ENCODE measurements around the gene PSME1. TPM values are rescaled to one million over a fixed set of nuclear protein-coding genes. Genes with fewer than 3 reads are reported as not detected.
A peak's percentile ranks its signal among the peaks of the same experiment; 100 is the strongest.

PSME1 gene
- total and polyA plus RNA-seq, 2 of the 13 experiments (the other 11 are each of a cell fraction or from before 2014, with no cell fraction given) = 159 to 608 TPM

DNA sequence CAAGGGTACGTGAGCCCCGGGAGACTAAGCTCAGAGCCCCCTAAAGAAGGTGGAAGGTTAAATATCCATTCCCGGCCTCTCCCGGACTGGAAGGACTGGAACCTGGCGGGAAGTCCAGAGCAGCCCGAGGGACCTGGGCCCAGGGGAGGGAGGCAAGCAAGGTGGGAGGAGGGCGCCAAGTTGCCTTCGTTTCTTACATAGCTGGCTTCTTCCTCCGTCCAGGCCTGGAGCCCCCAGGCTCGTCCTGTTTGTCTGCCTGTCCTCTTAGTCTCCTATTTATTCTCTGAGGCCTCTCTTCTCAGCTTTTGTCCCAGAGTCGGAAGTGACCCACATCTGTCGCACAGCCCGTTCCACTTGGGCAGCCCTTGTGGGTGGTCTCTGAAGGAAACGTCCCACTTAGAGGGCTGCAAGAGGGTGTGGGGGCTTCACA is 41.1 kb upstream of the PSME1 start:
- H3K9ac ChIP-seq (ENCODE audit: insufficient read depth, low read depth, low read length) = peak overlapping the region; percentile 99
- no peak overlapping the region for H2AFZ ChIP-seq (ENCODE audit: low read length)
- intact Hi-C loops (cut with micrococcal nuclease; ENCODE audit: unreplicated experiment) = loop anchor here (1.0 to 5.0 kb wide), 7 partner anchors 13 to 483 kb away; partner anchors contain the start of genes DCAF11, EMC9, IRF9 and NRL
- peaks cover 26 to 30% of the 10 kb centered on the region in 2 experiments for H3K36me3 ChIP-seq (replicated peaks in 1 of 2; ENCODE audit: control insufficient read depth in 1 of 2, insufficient read depth in 2 of 2, low read length in 2 of 2)
- ChIA-PET POLR2A (interaction anchor here (0.5 to 14.4 kb wide), 54 partner anchors 8 to 1112 kb away, joined by 3 to 627 read pairs (median 8); partner anchors contain the start of genes ACIN1, AJUBA, C14orf119 and CARMIL3), CTCF (ENCODE audit: low intra/inter-chr PET ratio, low total read pairs) (interaction anchor here (2.7 to 3.3 kb wide), 2 partner anchors 14 to 36 kb away, joined by 10 to 15 read pairs; no protein-coding TSS in a partner anchor)
- in situ Hi-C loops (cut with HindIII; ENCODE audit: extremely low pct_ligation_motif_present, low pct_unique_long_range_greater_than_20kb) = loop anchor here (5.0 kb wide), 2 partner anchors 38 to 83 kb away; no protein-coding TSS in a partner anchor
- peaks cover 28% of the 10 kb centered on the region for H3K79me2 ChIP-seq (ENCODE audit: insufficient read depth, low read length)
- H3K27ac ChIP-seq (ENCODE audit: extremely low read length, insufficient read depth, low read length) = peak overlapping the region; percentile 87
- H3K27me3 ChIP-seq (ENCODE audit: control insufficient read depth in 1 of 2, insufficient read depth in 2 of 2, low read length in 2 of 2) = peaks cover 0 to 6% of the 10 kb centered on the region in 2 experiments; a peak in 1 of 5 replicates
- H3K4me2 ChIP-seq (ENCODE audit: low read depth, low read length) = peak overlapping the region; percentile 99
- TSS peak; percentile 82 for BruUV-seq (replicated peaks)
- ATAC-seq = peak; percentile 0
- H3K9me3 ChIP-seq (ENCODE audit: low read length) = no peaks in the 10 kb centered on the region
- 0 out of 2 replicates have a peak, but pooled peaks cover 4% of the 10 kb centered on the region for H4K20me1 ChIP-seq (ENCODE audit: insufficient read depth, low read length)
- no peak for FAIRE-seq
- no peak for DNase-seq (ENCODE audit: low spot score)
- WGBS (ENCODE audit: low lambda C conversion rate) = 3% methylated on average over 14 of the region's 14 CpGs
- peak overlapping the region; percentile 86 to 98 (median 97) for H3K4me3 ChIP-seq (replicated peaks in 1 of 3; ENCODE audit: insufficient read depth in 1 of 3, low read depth in 2 of 3, low read length in 3 of 3)
- H3K4me1 ChIP-seq (ENCODE audit: insufficient read depth, low read length) = peaks cover 62% of the 10 kb centered on the region
- TF ChIP-seq, protein P1, sequence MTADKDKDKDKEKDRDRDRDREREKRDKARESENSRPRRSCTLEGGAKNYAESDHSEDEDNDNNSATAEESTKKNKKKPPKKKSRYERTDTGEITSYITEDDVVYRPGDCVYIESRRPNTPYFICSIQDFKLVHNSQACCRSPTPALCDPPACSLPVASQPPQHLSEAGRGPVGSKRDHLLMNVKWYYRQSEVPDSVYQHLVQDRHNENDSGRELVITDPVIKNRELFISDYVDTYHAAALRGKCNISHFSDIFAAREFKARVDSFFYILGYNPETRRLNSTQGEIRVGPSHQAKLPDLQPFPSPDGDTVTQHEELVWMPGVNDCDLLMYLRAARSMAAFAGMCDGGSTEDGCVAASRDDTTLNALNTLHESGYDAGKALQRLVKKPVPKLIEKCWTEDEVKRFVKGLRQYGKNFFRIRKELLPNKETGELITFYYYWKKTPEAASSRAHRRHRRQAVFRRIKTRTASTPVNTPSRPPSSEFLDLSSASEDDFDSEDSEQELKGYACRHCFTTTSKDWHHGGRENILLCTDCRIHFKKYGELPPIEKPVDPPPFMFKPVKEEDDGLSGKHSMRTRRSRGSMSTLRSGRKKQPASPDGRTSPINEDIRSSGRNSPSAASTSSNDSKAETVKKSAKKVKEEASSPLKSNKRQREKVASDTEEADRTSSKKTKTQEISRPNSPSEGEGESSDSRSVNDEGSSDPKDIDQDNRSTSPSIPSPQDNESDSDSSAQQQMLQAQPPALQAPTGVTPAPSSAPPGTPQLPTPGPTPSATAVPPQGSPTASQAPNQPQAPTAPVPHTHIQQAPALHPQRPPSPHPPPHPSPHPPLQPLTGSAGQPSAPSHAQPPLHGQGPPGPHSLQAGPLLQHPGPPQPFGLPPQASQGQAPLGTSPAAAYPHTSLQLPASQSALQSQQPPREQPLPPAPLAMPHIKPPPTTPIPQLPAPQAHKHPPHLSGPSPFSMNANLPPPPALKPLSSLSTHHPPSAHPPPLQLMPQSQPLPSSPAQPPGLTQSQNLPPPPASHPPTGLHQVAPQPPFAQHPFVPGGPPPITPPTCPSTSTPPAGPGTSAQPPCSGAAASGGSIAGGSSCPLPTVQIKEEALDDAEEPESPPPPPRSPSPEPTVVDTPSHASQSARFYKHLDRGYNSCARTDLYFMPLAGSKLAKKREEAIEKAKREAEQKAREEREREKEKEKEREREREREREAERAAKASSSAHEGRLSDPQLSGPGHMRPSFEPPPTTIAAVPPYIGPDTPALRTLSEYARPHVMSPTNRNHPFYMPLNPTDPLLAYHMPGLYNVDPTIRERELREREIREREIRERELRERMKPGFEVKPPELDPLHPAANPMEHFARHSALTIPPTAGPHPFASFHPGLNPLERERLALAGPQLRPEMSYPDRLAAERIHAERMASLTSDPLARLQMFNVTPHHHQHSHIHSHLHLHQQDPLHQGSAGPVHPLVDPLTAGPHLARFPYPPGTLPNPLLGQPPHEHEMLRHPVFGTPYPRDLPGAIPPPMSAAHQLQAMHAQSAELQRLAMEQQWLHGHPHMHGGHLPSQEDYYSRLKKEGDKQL (CRISPR knock-in tag; IDR thresholded peaks at IDR 0.05; ENCODE audit: low read depth) = no peak
- TF ChIP-seq MXD4 (CRISPR knock-in tag; IDR thresholded peaks at IDR 0.05) (no peak; the same call in 1 of the 2 replicates), MEIS2 (CRISPR knock-in tag; IDR thresholded peaks at IDR 0.05) (no peak), GABPA (IDR thresholded peaks at IDR 0.05; ENCODE audit: low read depth, low read length) (no peak), GABPA (CRISPR knock-in tag; IDR thresholded peaks at IDR 0.05; ENCODE audit: low read depth) (no peak), PAWR (CRISPR knock-in tag; IDR thresholded peaks at IDR 0.05; ENCODE audit: borderline replicate concordance) (peak; percentile 27; the same call in 1 of the 2 replicates), EED (CRISPR knock-in tag; IDR thresholded peaks at IDR 0.05) (peak; percentile 69; the same call in 1 of the 2 replicates), NR2F1 (CRISPR knock-in tag; IDR thresholded peaks at IDR 0.05) (peak in 1 of 2 experiments; percentile 5; a peak in 1 of 4 replicates), AGO2 (optimal IDR thresholded peaks at IDR 0.05; ENCODE audit: low read depth, low read length) (peak; percentile 63), KDM1A (CRISPR knock-in tag; IDR thresholded peaks at IDR 0.05) (no peak), TAF1 (CRISPR knock-in tag; IDR thresholded peaks at IDR 0.05) (no peak), AGO1 (IDR thresholded peaks at IDR 0.05; ENCODE audit: low read depth, low read length, poor library complexity, severe bottlenecking) (no peak), ZNF329 (CRISPR knock-in tag; IDR thresholded peaks at IDR 0.05; ENCODE audit: low read depth) (no peak), SIN3A (IDR thresholded peaks at IDR 0.05; ENCODE audit: borderline replicate concordance, low read depth, low read length) (0 out of 2 replicates have a peak, but pooled peaks have one; percentile 7), YEATS2 (CRISPR knock-in tag; IDR thresholded peaks at IDR 0.05; ENCODE audit: borderline replicate concordance) (no peak), FLYWCH1 (CRISPR knock-in tag; IDR thresholded peaks at IDR 0.05) (no peak)
- TF ChIP-seq, protein P2, sequence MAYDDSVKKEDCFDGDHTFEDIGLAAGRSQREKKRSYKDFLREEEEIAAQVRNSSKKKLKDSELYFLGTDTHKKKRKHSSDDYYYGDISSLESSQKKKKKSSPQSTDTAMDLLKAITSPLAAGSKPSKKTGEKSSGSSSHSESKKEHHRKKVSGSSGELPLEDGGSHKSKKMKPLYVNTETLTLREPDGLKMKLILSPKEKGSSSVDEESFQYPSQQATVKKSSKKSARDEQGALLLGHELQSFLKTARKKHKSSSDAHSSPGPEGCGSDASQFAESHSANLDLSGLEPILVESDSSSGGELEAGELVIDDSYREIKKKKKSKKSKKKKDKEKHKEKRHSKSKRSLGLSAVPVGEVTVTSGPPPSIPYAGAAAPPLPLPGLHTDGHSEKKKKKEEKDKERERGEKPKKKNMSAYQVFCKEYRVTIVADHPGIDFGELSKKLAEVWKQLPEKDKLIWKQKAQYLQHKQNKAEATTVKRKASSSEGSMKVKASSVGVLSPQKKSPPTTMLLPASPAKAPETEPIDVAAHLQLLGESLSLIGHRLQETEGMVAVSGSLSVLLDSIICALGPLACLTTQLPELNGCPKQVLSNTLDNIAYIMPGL (CRISPR knock-in tag; IDR thresholded peaks at IDR 0.05; ENCODE audit: borderline replicate concordance in 1 of 2, low read depth in 1 of 2) = peak in 1 of 2 experiments; percentile 3; a peak in 1 of 4 replicates

All from HepG2 (cell line).